Posterior cingulate gyrus (tissue), 11 donors: ENCODE data around the gene TBC1D22A.
"Not testable (repeated sequence)": the region's sequence is repeated elsewhere in the genome, so short reads cannot be mapped to it uniquely, and the experiment has no call there.

Source experiments
- DNase-seq, 10 donors: peaks; one replicate each; pipeline versions ENCODE4 v3.0.0 to v3.0.0-alpha.2; 2020 to 2021; ENCODE audit warnings: mixed read lengths in 3 of 10
- intact Hi-C: fragments of 100-400 bp; cut with DNase I; formaldehyde crosslinking; loops from one replicate; pipeline ENCODE4 v1.15.1; 2023

The TBC1D22A gene, protein sequence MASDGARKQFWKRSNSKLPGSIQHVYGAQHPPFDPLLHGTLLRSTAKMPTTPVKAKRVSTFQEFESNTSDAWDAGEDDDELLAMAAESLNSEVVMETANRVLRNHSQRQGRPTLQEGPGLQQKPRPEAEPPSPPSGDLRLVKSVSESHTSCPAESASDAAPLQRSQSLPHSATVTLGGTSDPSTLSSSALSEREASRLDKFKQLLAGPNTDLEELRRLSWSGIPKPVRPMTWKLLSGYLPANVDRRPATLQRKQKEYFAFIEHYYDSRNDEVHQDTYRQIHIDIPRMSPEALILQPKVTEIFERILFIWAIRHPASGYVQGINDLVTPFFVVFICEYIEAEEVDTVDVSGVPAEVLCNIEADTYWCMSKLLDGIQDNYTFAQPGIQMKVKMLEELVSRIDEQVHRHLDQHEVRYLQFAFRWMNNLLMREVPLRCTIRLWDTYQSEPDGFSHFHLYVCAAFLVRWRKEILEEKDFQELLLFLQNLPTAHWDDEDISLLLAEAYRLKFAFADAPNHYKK

DNA sequence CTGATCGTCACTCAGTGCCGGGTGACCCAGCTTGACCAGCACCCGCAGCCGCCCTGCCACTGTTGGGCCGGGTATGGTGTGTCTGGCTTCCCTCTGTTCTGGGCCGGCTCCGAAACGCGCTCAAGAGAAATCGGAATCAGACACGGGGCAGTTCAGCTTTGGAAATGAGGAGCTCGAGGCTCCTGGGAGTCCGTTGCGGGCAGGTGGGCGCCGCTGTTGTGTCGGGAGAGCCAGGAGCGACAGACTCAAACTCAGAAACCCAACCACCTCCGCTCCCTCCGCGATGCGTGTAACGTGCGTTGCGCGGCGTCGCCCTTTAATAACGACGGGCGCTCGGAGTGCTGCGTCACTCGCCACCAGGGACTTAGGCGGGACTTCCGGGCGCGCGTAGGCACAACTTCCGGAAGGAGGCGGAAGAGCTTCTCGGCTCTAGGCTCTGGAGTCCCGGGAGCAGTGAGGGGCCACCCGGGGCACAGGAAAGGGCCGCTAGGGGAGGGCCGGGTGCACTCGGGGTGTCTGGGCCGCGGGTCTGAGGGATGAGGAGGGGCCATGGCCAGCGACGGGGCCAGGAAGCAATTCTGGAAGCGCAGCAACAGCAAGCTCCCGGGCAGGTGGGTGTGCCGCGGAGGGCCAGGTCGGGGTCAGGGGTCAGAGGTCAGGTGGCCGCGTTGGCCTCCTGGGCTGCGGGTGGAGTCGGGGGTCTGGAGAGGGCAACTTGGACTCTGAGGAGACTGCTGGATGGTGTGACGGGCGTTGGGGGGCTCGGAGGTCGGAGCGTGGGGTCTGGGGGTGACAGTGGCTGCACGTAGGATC is at the start of gene TBC1D22A:
Gene TBC1D22A (plus strand): TSS at position 413 of the 813 bp plus-strand sequence. CDS start 137 bp downstream, at position 550.
- intact Hi-C loops = no loop called here
- DNase-seq = peak; percentile 92 to 99 (median 96)

DNA sequence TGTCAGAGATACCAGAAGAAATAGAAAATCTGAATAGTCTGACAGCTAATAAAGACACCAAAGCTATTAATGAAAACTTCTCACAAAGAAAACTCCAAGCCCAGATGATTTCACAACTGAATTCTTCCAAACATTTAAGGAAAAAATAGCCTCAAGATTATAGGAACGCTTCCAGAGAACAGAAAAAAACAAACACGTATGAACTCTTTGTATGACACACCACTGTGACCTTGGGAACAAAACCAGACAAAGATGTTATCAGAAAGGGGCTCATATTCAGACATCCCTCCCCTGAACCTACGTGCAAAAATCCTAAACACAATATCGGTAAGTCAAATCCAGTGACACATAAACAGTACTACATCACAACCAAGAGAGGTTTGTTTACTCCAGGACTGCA is 47.9 kb upstream of the TBC1D22A start:
- DNase-seq = no peak
- intact Hi-C loops = no loop called here

DNA sequence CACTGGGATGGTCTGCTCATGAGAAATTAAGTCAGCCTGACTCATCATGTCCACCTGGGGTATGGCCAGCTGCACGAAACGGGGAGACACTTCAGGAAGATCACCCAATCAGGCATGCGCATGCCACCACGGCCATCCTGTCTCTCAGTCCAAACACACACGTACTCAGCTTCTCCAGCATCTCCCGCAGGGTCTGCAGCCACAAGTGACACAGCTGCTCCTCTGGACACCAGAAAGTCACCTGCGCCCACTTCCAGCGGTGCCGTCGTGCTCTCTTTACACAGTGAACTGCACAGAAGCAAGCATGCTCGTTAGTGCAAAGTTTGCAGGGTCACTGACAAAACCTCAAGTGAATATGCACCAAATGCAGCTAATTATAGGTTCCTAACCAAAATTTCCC is 42.5 kb upstream of the TBC1D22A start:
- peak in 1 of 10 donors; percentile 54 for DNase-seq
- intact Hi-C loops = no loop called here

DNA sequence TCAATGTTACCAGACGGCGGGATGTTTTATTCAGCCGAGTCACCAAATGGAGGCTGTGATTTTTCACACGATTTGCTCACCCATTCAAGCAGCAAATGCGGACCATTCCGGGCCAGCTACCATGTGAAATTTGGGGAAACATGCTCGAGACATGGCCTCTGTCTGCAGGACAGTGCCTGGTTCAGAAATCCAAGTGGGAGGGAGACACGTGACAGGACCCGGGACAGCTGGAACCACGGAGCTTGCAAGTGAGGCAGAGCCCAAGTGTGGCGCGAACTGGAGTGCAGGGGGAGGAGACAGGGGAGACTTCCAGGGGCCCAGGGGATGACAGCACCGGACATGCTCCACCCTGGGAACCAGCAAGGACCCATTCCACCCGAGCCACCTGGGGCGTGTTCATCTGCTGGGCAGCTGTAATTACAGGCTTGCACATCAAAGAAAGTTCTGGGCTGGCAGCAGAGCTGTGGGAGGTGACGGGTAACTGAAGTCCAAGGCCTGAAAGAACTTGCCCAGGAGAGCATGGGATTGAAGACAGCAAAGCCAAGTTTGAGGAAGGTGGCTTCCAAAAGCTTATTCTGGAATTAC is 40.9 kb upstream of the TBC1D22A start:
- intact Hi-C loops = no loop called here
- peak in 1 of 10 donors; percentile 81 for DNase-seq

DNA sequence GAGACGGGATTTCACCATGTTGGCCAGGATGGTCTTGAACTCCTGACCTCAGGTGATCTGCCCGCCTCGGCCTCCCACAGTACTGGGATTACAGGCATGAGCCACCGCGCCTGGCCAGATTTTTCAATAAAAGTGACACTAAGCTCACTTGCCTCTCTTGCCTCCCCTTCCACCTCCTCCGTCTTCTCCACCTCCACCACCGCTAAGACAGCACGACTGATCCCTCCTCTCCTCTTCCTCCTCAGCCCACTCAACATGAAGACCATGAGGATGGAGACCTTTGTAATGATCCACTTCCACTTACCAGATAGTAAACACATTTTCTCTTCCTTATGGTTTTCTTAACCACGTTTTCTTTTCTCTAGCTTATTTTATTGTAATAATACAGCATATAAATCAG is 38.6 kb upstream of the TBC1D22A start:
- DNase-seq = peak in 1 of 10 donors; percentile 21
- intact Hi-C loops = no loop called here

DNA sequence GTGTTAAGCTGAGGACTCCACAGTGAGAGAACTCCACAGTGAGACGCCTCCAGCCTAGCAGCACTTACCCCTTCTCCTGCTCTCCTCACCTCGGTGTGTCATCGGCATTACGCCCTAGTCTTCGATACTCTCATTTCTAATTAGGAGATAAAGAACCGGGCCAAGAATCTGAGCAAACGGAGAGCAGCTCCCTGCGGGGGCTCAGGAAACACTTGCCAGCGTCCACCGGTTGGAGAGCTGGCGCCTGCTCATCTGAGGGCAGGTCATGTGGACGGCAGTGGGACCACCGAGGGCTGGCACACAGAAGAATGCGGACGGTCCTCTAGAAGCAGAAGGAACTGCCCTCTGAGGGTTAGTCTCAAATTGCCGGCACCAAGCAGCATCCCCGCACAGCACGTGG is 37.4 kb upstream of the TBC1D22A start:
- peak in 1 of 10 donors; percentile 52 for DNase-seq
- intact Hi-C loops = no loop called here

DNA sequence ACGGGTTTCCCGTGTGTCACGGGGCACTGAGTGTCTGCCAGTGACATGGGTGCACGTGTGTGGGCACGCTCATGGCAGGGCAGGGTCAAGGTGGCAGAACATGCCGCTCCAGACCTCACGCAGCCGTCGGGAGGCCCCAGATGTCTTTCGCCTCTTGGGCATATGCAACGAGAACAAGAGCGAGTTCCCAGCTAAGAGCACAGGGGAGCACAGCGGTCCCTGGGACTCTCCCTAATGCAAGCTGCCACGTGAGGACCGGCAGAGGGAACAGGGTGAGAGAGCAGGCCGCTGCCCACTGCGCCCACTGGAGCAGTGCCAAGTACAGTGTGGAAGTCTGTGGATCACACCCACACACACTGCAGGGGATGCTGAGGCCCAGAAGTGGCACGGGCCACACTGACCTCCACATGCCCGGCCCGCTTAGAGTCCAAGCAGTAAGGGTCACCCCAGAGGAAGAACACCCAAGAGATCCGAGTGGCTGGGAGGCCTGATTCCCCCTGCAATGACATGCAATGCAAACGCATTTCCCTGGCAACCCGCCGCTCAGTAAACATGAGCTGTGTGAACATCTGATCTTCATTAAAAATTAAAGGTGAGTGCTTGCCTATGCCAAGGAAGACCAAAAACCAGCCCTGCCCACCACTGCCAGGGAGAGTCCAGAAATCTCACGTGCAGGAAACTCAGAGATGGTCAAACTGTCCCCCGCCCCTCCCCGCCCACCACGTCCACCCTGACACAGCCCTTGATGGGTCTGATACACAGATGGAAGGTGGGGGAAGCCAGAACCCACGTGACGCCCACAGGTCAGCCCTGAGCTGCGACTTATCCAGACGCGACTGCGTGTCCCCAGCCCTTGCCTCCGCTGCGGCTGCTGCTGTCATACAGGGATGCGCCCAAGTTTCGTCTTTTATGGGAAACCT is 36.1 kb upstream of the TBC1D22A start:
- DNase-seq = peak in 2 of 10 donors; percentile 60 to 83
- intact Hi-C loops = no loop called here

DNA sequence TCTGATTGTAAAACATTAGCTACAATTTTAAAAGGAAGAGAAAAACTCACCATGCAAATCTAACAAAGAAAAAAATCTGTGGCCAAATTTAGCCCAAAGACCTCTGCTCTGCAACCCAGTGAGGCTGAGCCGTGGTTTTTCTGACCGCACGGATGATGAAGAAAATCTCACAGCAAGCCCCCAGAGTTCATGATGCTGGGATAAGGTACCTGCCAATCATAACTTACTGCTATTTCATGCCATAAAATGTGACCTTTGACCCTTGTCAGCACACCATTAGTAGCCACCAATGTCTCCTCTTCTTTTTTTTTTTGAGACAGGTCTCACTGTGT is 35.5 kb upstream of the TBC1D22A start:
- intact Hi-C loops = no loop called here
- DNase-seq = no peak

DNA sequence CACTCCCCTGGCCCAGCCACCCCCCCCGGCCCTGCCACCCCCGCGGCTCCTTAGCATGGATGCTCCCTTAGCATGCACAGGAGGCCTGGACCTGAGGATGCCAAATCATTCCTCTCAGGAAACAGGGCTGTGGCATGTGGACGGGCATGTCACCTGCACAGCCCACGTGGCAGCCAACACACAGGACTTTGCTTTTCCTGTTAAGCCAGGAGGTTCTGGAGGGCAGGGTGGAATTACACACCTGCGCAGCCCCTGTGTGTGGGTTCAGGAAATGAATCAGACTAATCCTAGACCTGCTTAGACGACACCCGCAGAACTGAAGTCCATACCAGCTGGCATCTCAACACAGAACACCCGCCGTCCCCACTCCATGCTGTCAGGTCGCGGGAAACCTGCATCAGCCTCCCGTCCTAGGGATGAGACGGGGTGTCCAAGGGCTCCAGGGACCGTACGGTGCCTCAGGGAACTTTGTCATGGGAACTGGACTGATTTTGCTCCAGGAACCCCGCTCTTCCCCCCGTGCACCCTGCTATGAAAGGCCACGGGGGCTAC is 34.6 kb upstream of the TBC1D22A start:
- peak in 2 of 10 donors; percentile 57 to 63 for DNase-seq
- intact Hi-C loops = no loop called here

DNA sequence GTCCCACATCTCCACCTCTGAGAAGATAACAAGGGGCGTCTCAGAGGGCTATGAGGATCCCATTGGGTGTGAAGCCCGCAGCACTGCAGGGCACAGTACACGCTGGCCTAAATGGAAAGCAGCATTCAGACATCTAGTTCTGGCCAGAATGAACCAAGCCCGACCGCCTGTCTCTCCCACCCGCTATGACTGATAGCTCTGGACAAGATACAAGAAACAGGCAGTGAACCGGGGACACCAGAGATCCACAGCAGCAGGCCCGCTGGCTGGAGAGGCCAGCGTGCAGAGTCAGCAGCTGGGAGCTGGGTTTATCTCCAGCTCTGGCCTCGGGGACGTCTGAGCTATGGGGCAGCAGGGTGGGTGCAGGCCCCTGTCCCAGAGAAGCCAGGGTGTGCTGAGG is 34.0 kb upstream of the TBC1D22A start:
- DNase-seq = peak in 2 of 10 donors; percentile 65 to 70
- intact Hi-C loops = no loop called here

DNA sequence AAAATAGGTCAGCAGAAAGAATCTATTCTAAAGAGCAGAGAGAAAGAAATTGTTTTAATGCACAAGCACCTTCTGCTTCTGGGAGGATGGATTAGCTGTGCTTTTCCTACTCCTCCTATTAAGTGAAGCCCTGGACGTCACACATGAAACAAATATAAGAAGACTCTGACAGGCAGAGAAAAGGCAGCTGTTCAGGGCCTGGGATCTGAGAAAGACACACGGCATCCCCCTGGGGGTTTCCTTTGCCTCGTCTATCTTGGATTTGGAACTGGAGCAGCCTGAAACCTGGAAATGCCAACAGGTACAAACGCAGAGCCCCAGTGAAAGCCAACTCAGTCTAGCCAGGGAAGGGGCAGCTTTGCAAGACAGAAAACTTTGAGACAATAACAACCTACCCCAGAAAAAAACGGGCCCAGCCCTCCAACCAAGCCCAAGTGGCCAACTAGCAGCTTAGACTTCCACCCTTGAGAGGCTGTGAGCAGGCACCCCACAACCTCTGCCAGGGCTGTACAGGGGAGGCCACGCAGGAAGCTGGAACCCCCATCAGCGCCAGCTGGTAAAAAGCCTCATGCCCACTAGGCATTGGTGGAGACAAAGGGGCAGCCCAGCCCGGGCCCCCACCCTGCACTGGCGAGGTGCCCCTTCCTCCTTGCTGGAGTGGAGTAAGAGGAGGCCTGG is 31.7 kb upstream of the TBC1D22A start:
- DNase-seq = peak in 1 of 10 donors; percentile 59
- intact Hi-C loops = no loop called here

DNA sequence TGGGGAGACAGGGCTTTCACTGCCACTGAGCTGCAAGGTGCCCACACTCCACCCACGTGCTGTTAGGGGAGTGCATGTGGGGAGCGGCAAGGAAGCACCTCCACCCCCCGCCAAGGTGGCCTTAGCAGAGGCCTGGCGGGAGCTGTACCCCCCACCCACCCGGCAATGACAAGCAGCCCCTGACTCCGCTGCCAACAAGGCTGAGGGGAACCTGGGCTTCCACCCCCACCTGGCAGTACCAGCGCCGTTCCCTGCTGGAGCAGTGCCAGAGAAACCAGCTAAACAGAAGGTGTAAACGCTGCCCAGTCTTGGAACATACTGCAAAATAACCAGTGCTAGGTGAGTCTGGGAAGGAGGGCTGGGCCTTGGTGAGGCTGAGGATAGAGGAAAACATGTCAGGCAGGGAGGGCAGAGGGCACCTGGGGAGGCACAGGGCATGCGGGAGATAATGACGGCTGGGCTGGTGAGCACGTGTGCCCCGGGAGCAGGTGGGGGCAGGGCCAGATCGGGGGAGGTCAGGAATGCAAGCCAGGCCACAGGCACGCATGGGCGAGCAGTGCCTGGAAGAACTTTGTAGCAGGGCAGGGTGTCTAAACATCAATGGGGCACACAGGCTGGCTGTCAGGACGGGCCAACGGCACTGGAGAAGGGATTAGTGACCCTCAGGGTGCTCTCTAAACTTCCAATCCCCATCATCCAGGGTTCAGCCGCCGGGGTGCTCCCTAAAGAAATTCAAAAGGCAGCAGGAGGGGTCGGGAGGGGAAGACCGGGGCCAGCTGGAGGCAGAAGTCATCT is 31.0 kb upstream of the TBC1D22A start:
- peak in 1 of 10 donors; percentile 80 for DNase-seq
- intact Hi-C loops = no loop called here

DNA sequence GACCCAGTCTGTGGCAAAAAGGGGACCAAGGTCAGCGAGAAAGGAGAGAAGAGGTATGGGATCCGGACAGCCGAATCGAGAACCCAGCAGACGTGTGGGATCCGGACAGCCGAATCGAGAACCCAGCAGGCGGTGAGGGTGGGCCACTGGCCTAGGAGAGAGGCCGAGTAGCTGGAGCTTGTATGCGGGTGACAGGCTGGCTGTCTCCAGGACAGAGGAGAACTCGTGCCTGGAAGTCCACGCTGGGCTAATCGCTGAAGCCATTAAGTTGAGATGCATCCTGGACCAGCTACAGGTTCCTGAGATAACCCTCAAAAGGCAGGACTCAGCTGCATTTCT is 30.4 kb upstream of the TBC1D22A start:
- DNase-seq = peak in 1 of 10 donors; percentile 78
- intact Hi-C loops = no loop called here

DNA sequence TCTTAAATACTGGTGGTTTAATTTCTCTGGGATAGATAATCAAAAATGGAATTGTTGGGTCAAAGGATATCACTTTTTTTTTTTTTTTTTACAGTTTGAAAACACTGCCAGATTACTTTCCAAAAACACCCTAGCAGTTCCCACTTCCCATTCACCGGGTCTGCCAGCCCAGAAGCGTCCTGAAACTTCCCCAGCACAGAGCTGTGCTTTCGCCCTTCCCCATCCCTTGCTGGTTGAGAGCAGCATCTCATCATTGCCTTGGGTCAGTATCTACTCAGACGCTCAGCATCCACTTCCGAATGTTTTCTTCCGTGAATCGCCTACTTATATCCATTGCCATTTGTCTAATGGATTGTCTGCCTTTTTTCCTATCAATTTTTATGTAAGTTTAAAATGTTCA is 29.9 kb upstream of the TBC1D22A start:
- DNase-seq = peak in 1 of 10 donors; percentile 64
- intact Hi-C loops = no loop called here

DNA sequence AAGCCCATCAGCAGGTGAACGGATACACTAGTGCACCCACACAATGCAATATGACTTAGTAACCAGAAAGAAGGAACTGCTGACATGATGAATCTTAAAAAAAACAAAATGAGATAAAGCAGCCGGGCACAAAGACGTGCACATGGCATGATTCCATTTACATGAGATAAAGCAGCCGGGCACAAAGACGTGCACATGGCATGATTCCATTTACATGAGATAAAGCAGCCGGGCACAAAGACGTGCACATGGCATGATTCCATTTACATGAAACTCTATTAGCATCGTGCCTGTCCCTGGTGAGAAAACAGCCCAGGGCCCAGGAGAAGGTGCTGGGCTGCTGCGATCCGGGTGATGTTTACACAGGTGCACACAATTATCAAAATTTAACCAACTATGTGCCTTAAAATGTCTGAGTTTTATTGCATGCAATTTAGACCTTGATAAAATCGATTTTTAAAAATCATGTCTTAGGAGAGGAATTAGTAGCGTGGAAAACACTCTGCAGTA is 28.2 kb upstream of the TBC1D22A start:
- intact Hi-C loops = not testable (repeated sequence)
- peak in 1 of 10 donors; percentile 53 for DNase-seq

DNA sequence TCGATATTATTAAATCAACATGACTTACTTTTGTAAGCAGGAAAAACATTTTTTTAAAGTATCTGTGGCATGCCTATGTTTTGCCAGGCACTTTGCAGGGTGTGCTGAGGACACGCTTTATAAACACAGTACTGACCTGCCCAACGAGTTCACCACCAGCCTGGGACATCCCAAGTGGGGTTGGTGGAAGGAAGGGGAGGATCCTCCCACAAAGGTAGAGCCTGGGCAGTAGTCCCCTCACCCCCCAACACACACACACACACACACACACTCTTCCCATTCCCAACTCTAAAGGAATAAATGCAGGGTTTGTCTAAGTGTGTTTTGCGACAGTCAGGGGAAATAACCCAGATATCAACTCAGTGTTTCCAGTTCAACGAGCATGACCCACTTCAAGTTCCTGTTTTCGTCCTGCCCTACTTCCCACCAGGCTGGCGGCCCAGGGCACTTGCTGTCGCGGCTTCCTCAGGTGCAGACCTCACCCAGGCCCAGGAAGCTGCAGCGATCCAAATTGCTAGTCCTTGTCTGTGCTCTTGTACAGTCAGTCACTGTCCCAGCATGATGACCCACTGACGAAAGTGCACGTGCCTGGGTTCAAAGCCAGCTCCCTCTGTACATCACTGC is 27.5 kb upstream of the TBC1D22A start:
- intact Hi-C loops = no loop called here
- peak in 1 of 10 donors; percentile 81 for DNase-seq

DNA sequence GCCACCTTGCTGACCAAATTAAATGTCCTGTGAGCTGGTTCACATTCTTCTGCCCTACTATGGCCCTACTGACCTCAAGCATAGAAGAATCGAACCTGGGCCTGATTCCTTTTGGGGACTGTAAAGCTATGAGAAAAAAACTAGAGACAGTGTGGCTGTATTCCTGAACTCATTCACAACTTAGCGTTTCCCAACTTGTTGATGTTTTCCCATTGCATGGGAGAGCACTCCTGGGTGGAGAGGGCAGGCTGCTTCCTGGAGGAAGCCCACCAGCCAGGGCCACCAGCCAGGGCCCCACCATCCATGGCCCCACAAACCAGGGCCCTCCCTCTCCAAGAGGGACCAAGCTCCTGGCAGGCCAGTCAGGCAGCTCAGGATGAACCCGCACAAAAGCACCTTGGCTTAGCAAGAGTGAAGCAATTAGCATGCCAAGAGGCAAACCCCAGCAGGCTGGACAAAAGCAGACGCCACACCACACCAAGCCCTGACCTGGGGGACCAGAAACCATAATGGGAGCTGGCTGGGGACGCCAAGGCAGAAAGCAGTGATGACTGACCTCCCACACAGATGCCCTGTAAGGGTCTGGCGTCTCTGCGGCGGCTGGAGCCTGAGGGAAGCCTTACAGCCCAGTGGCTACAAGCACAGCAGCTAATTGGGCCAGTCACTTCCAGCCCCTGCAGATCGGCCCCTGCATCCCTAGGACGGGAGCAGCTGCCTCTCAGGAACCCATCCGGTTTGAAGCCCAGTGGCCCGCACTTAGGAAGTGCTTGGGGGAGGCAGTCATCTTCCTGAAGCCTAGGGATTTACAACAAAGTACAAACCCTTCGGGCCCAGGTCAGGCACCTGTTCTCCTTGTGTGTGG is 26.5 kb upstream of the TBC1D22A start:
- intact Hi-C loops = no loop called here
- peak in 1 of 10 donors; percentile 78 for DNase-seq
